Measurements from ENCODE around the gene ZFYVE16.
"Not testable (repeated sequence)": the region's sequence is repeated elsewhere in the genome, so short reads cannot be mapped to it uniquely, and the experiment has no call there.

The ZFYVE16 gene

GRCh38 chr5:80407735-80408483 is at the start of gene ZFYVE16:
ZFYVE16 (plus strand) TSS chr5:80408064; CDS start chr5:80434148, 26,084 bp downstream.
- DNase-seq (ENCODE audit: low read depth, low spot score), result peak; percentile 93

- no peak for DNase-seq (ENCODE audit: low read depth, low spot score)
Observed at GRCh38 chr5:80360914-80361444, 46.9 kb upstream of the ZFYVE16 start.

- no peak for DNase-seq (ENCODE audit: low read depth, low spot score)
Observed at GRCh38 chr5:80364892-80365291, 43.0 kb upstream of the ZFYVE16 start.

GRCh38 chr5:80368661-80369480 is 39.0 kb upstream of the ZFYVE16 start:
- DNase-seq (ENCODE audit: low read depth, low spot score), result no peak

- DNase-seq (ENCODE audit: low read depth, low spot score), result no peak
Observed at GRCh38 chr5:80369521-80369920, 38.3 kb upstream of the ZFYVE16 start.

- DNase-seq (ENCODE audit: low read depth, low spot score), result no peak
Observed at GRCh38 chr5:80370390-80370789, 37.5 kb upstream of the ZFYVE16 start.

- no peak for DNase-seq (ENCODE audit: low read depth, low spot score)
Observed at GRCh38 chr5:80372780-80373179, 35.1 kb upstream of the ZFYVE16 start.

- DNase-seq (ENCODE audit: low read depth, low spot score), result no peak
Observed at GRCh38 chr5:80374188-80374587, 33.7 kb upstream of the ZFYVE16 start.

- no peak for DNase-seq (ENCODE audit: low read depth, low spot score)
Observed at GRCh38 chr5:80376557-80376956, 31.3 kb upstream of the ZFYVE16 start.

GRCh38 chr5:80382488-80382887 is 25.4 kb upstream of the ZFYVE16 start:
- no peak for DNase-seq (ENCODE audit: low read depth, low spot score)

GRCh38 chr5:80387063-80387768 is 20.6 kb upstream of the ZFYVE16 start:
- no peak for DNase-seq (ENCODE audit: low read depth, low spot score)

GRCh38 chr5:80389580-80389979 is 18.3 kb upstream of the ZFYVE16 start:
- DNase-seq (ENCODE audit: low read depth, low spot score), result no peak

- DNase-seq (ENCODE audit: low read depth, low spot score), result not testable (repeated sequence)
Observed at GRCh38 chr5:80390413-80390812, 17.5 kb upstream of the ZFYVE16 start.

- DNase-seq (ENCODE audit: low read depth, low spot score), result not testable (repeated sequence)
Observed at GRCh38 chr5:80391267-80391666, 16.6 kb upstream of the ZFYVE16 start.

GRCh38 chr5:80399526-80400239 is 8.2 kb upstream of the ZFYVE16 start:
- DNase-seq (ENCODE audit: low read depth, low spot score), result no peak

GRCh38 chr5:80400368-80400767 is 7.5 kb upstream of the ZFYVE16 start:
- not testable (repeated sequence) for DNase-seq (ENCODE audit: low read depth, low spot score)

GRCh38 chr5:80403782-80404181 is 4.1 kb upstream of the ZFYVE16 start:
- DNase-seq (ENCODE audit: low read depth, low spot score), result no peak

- DNase-seq (ENCODE audit: low read depth, low spot score), result no peak
Observed at GRCh38 chr5:80406980-80407734, 707 bp upstream of the ZFYVE16 start.

GRCh38 chr5:80408484-80409366 is 861 bp downstream of the ZFYVE16 start:
- DNase-seq (ENCODE audit: low read depth, low spot score), result peak; percentile 14

Measured in activated CD4-positive, CD25-positive, alpha-beta regulatory T cell treated with anti-CD3 and anti-CD28 coated beads, Interleukin-2, amount 50 U/mL, for 16 hours (primary cell).